GM19043 (cell line): ENCODE data around the gene MID1.

ENCODE experiments used
- ATAC-seq: cut with Tn5 transposase; IDR thresholded peaks from one replicate; pipeline ENCODE4 v1.9.1; 2021; ENCODE audit warnings: low read depth; ENCODE audit not compliant: unreplicated experiment

MID1 gene

DNA sequence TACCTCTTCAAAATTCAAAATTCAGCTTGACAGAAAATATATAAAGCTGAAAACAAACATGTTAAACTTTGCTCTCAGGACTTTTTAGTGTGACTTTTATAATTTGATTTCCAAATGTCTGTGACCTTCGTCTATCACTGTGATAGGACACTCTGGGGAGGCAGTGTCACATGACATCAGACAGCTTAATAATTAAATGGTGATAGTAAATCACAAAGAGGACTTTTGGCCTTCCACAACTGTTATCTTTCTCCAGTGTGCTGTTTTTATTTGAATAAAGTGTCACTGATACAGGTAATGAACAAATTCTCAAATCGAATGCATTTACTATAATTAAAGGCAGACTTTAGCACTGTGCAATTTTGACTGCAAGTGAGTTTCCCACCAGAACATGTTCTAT is 83.1 kb downstream of the MID1 start:
- ATAC-seq, result no peak

DNA sequence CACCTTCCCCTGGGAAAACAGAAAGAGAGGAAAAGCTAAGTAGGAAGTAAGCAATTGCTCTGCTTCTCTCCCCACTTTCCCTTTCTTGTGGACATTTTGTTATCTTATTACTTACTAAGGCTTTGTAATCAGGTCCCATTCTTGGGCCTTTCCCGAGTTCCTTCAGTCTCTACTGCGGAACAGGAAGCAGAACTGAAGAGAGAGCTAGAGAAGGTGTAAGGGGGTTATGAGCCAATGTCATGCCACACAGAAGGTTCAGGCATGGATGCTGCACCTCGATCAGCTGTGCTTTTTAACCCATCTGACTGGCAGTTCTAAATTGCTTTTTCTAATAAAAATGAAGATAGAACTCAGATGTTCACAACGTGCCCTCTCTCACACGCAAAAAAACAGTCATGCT is 83.6 kb downstream of the MID1 start:
- no peak for ATAC-seq

DNA sequence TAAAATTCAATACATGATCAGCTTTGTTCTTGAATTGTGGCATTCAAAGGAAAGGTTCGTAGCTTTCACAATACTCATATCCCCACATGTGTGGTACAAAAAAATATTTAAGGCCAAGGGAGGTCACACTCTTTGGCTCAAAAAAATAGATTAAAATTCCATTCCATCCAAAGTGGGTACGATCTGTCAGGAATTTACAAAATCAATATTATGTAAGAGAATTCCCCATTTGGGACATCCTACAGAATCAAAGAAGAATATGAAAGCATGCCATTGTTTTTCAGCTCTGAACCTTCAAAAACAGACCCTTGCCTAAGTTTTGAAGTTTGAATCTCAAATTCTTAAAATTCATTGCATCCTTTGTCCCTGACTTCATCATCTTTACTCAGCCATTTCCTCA is 85.8 kb downstream of the MID1 start:
- ATAC-seq, result no peak

DNA sequence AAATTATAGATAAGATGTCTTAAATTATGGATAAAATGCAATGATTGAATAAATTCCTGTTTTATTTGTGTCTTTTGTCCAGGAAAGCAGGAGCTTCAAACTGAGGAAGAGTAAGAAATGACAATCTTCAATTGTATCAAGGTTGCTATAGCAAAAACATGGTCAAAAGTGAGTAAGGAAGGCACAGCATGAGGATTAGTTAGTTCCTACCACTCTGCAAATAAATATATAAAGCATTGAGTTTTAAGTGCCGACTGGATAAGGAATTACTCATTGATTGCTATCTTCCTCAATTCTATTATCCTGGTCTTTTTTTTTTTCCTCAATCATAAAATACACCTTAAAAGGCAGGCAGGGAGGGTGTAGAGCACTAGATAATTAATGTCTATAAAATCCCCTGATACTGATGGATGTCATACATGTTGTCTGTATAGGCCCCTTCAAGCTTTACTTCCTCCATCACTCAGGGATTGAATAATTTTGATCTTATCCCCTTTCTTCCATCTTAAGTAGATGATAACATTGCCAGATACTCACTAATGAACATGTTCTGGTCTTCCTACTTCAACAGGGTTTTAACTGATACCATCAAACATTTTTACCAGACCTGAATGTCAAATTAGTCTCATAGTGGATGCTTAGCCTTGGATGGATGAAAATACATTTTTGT is 86.6 kb downstream of the MID1 start:
- ATAC-seq, result no peak

DNA sequence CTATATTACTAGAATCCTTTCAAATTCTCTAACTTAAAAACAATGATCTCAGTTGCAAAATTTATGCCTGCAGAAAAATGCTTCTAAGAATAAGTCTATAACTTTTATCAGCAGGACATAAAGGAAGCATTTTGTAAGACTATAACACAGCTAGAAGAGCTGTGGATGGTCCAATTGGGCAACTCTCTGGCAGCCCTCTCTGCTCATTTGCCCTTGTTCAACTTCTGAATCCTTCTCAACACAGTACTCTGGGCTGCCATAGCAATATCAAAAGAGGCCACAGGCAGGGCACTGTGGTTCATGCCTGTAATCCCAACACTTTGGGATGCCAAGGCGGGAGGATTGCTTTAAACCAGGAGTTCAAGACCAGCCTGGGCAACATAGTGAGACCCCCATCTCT is 88.5 kb downstream of the MID1 start:
- ATAC-seq, result no peak

DNA sequence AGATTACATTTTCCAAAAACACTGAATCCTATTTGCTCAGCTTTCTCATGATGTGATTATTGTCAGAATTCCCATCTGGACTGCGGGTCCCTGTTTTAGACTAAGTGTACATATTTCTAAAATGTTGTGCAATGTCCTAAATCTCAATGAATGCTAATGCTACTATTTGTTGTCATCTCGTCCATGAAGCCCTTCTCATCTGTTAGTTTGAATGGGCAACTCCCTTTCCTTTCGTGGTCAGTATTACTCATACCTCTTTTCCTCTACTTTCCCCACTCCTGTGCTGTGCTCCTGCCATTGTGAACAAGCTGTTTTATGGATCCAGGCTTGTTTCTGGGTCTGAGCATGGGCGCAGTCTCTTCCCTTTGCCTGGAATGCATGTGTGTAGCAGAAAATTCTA is 91.0 kb downstream of the MID1 start:
- ATAC-seq, result no peak

DNA sequence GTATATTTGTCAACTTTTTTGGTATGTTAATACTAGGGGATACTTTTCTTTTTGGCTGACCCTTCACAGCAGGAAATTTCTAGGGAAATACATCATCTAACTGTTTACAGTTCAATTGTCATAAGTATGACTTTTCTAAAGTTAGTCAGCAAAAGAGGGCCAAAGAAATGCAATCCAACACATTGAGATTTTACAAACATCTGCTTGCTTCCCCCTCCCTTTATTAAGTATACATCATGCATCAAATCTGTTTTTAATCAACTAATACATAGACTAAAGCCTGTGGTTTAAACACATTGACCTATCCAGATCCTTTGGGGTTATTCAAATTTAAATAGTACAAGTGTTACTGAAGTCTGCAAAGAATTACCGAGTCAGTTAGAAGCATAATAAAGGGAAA is 93.9 kb downstream of the MID1 start:
- ATAC-seq, result no peak

DNA sequence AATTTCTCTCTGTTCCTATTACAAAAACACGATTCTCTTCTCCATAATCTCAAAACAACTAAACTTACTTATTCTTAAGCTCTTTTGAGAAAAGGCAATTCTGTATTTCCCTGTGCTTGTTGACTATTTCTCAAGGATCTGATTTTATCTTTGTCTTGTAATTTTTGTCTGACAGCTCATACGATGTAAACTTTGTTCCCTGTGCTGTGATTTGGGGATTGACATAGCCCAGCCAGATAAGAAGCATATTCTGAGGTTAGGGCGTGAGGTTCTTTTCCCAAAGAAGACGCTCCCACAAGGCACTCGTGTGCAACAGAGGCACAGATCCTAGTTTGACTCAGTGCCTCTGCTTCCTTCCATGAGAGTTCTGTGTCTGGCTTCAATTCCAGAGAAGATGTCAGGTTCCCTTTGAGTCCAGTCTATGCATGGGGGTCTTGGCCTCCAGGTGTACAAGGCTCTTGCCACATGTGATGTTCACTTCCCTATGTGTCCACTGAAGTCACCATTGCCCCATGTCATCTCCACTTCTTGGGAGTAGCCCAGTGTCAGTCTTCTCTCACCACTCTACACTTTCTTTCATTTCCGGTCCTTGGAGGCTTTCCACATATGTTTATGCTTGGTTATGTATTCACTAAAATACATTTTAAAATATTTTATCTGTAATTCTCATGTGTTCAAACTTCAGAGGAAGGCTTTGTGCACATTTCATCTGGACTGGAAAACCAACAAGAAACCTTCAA is 94.8 kb downstream of the MID1 start:
- ATAC-seq, result no peak

DNA sequence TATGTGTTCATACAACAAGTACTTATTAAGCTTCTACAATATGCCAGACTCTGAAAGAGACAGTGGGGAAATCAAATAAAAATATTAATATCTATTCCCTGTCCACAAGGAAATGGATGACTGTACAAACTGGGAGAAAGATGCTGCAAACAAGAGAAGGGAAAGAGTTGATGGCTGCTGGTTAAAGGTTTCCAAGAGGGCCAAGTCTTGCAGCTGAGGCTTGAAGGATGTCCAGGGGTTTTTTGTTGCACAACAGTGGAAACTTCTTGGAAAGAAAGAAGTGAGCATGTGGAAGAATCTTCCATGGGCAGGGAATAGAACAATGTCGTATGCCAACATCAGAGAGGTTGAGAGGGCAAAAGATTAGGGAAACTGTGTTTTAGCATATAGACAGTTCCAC is 95.8 kb downstream of the MID1 start:
- ATAC-seq, result no peak

DNA sequence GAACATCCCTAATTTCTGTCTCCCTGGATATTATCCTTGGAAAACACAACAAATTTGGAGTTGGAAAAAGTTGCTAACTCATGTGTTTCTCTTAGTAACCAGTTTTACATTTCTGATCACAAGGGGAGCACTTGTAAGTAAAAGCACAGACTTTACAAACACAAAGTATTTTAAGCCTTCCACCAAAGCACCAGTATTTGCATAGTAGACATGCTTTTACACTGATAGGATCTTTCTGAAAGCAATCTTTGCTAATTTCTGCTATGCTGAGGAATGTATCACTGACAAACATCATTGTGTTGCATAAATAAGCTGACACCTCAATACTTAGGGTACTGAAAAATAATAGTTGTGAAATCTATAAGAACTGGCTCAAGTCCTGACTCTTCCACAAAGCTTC is 100.6 kb downstream of the MID1 start:
- no peak for ATAC-seq

DNA sequence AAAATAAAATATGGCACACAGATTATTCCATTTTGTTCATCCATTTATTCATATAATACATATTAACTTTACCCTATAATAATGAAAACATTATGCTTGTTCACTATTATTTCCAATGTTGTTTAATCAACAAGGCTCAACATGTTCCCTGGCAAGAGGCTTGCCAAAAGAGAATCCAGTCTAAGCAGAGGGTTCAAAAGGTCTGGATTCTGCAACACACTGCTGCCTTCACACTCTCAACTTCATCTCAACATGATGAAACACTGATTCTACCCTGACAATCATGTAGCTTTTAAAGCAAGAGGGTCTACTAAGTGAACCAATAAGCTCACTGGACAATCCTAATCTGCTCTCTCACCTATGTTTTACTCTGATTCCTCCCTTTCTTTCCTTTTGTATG is 101.1 kb downstream of the MID1 start:
- ATAC-seq, result no peak

DNA sequence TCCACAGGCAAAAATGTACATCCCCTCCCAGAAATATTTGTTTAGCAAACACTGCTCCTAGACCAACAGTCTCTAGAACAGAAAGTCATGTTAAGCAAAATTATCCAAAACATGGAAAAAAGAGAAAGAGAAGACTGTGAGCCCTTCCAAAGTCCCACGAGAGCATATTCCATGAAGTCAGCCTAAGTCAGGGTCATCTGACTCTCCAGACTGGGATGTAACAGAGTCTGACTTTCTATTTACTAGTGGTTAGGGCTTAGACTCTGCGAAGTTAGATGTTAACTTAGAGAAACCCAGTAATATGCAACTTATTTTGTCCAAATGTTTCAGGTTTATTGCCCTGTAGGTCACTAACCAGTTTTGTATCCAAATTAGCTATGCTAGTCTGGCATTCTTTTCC is 102.3 kb downstream of the MID1 start:
- no peak for ATAC-seq

DNA sequence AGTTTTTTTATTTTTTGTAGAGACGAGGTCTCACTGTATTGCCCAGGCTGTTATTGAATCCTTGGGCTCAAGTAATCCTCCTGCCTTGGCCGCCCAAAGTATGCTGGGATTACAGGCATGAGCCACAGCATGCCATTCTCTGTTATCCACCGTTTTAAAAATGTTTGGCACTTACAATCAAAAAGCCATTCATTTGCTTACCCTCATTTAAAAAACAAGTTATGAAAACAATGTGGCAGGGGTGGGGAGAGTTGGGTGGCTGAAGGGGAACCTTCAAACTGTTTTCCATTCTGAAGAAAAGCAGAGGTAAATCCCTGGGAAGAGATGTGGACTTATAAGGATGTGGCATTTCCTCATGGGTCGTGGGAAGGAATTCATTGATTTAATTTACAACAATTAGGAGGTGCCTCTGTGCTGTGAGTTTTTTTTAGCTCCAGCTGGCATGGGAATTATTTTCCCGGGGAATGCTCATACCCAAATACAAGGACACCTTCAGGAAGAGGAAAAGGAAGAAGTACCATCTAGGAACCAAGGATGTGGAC is 103.5 kb downstream of the MID1 start:
- no peak for ATAC-seq

DNA sequence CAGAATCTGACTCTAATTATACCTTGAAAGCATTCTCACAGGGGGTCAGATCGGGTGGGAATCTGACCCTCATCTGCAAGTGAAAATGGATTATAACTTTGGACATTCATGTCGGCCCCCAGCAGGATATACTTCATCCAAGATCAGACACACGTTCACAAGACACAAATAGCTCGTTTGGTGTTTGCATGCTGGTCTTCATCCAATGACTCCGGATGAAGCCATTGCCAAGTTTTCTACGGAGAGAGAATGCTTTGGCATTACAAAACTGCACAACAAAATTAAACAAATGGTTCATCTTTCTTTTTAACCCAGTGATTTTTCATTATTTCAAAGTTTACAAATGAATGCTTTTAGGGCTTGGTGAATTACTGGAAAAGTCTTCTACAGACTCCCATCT is 105.5 kb downstream of the MID1 start:
- no peak for ATAC-seq

DNA sequence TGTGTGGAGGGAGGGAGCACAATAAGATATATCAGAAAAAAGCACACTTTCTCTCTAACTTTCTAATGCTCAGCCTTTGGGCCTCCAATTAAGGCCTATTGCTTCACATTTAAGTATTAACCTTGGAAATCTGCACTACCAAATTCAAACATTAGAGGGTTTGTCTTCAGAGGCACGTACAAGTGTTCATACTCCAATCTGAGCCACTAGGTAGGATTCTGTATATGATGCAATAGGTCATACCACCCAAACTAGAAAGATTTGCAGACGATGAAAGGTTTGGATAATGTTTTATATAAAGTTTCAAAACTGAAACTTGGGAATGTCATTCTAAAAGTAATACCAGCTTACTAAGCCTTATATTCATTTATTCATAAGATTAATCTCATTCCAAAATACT is 106.4 kb downstream of the MID1 start:
- ATAC-seq, result no peak

DNA sequence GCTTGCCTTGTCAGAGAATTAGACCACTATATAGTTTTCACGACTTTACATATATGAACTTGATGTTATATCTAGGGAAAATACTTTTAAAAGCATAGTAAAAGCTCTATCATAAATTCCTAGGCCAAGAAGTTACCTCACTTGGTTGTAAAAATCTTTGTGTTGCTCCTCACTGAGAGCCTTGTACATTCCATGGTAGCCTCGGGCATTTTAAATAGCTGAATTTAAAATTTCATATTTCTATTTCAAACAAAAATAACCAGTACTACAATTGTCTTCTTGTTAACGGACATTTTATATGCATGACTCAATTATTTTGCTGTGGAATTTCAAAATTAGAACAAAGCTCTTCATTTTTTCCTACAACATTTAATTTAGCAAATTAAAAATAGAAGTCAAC is 107.6 kb downstream of the MID1 start:
- ATAC-seq, result no peak

DNA sequence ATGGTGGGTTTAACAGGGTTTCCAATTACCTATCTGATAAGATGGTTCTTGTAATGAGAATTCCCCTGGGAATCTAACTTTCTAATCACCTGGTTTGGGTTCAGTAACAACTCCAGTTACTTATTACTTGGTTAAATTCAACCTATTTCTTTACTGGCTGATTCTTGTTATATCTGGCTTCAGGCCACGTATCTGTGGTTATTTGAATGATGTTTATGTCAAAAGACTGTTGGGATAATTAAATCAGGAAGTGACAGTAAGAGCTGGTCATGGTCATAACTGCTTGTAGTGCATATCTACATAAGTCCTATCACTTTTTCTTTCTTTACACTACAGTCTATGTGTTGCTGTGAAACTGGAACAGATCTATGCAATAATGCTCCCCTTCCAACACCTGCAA is 108.1 kb downstream of the MID1 start:
- no peak for ATAC-seq

DNA sequence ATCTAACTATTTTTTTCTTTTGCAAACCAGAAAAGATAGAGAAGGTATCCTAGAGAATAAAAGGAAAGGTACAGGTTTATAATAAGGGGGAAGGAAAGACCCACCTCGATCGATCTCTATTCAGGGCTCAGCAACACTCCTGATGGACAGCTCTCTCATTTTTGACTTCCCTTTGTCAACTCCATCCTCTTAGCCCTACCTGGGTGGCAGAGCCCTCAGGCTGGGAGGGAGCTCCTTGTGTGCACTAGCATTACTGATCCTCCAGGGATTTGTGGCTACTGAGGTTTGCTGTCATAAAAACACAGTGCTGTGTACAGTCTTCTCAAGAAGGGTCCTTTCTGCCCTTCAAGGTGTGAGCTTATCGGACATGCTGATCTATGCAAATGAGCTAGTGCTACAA is 111.0 kb downstream of the MID1 start:
- no peak for ATAC-seq

DNA sequence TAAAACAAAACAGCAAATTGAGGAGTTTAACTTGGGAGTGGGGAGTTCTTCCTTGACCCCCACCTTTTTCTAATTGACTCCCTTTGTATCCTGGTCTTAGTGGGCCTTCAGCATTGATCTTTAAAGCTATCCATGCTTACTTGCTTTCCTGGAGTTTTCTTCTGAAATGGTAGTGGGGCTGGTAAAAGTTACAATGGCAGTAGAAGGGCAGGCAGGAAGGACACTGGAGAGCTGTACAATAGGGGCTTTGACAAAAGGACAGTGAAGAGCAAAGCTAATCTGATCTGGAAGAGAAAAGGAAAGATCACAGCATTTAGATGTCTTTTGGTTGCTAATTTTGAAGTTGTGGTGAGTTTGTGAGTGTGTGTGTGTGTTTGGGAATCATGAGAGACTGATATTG is 111.5 kb downstream of the MID1 start:
- ATAC-seq, result no peak

DNA sequence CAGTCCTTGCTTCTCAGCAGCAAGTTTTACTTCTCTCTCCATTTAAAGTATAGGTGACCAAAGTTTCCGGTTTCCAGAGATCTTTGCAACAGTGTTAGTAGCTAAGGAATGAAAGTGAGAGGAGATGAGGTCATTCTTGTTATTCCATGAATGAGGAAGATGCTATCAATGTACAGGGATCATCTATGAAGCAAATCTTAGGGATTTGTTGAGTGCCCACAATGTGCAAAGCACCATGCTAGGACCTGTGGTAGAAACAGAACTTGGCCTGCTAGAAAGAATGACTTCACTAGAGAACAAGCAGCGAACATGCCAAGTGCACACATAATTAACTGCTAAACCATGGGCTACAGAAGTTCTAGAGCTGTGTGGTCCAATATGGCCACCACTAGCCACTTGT is 112.5 kb downstream of the MID1 start:
- ATAC-seq, result no peak

DNA sequence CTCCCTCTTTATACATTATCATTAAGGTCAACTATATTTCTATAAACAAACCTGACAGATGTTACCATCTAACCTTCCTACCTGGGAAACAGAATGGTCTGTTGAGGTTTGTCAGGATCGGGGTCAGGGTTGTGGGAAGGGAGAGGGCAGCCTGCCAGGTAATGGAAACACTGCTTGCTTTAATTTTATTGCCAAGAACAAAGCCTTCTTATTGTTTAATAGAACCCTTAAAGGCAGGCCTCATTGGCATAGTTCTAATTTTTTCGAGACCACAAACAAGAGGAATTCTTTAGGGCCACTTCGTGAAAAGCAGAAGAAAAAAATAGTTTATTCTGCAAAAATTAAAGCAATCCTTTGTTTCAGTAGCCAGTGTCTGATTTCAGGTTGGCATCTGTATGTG is 113.2 kb downstream of the MID1 start:
- ATAC-seq, result no peak

DNA sequence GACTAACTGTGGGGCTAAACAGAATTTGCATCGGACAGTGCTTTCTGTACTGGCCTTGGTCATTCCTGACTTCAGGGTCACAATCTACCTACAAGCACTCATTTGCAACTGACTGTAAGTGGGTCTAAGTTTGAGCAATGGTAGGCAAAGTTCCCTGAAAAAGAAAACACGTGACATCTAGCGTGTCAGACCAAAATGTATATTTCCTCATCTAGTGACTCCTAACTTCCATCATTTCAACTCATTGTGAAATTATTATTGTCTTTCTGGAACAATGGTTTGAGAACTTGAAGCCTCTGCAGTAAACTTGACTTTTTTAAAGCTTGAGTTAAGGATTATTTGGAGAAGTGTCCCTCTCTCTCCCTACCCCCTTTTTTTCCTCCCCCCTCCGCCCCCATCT is 113.6 kb downstream of the MID1 start:
- no peak for ATAC-seq
